HG02981 (cell line): ENCODE measurements around the gene MYRF.

ENCODE experiments used
- ATAC-seq: cut with Tn5 transposase; IDR thresholded peaks from one replicate; pipeline ENCODE4 v1.9.1; 2021; ENCODE audit warnings: mild to moderate bottlenecking, moderate library complexity; ENCODE audit not compliant: unreplicated experiment

Gene MYRF

DNA sequence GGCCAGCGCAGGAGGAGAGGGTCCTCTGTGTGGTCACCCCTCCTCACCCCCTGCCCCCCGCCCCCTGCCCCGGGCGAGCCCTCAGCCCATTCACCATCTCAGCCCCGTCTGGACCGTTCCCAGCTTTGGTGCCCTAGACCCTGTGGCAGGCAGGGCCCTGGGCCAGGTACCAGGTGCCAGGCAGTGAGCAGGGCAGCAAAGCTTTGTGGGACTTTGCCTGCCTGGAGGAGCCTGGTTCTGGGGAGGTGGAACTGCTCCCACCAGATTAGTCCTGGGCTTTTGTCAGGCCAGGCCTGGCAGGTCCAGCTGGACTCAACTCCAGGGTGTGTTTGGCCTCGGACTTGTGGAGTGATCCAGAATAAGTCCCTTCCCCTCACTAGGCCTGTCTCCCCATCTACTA is 13.7 kb upstream of the MYRF start:
- no peak for ATAC-seq

DNA sequence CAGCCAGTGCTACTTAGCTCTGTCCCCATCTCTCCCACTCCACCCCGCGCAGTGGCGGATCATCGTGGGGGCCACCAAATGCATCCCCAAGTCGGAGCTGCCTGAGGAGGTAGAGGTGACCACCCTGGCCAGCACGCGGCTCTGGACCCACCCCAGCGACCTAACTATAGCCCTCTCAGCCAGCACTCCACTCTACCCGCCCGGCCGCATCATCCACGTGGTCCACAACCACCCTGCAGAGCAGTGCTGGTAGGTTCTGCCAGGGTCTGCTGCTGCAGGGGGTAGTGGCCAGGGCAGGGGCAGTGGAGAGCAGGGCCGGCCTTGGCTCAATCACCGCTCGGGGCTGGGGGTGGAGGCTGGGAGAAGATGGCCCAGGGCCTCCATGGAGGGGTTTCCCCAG is 13.0 kb upstream of the MYRF start:
- ATAC-seq, result no peak

DNA sequence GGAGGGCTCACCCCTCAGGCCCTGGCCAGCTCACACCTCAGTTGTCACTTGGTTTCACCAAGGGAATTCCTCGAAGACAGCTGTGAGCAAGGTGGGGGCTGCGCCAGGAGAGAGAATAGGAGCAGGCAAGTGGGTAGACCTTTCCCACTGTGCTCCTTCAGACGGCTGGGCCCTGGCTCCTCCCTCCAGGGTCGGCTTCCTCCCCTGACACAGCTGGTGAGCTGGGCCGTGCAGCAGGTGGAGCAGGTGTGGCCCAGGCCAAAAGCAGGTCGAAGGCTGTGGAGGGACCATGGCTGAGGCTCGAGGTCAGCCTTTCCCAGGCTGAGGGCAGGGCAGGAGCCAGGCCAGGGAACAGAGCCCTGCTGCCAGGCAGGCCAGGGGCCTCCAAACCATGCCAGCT is 12.5 kb upstream of the MYRF start:
- ATAC-seq, result no peak

DNA sequence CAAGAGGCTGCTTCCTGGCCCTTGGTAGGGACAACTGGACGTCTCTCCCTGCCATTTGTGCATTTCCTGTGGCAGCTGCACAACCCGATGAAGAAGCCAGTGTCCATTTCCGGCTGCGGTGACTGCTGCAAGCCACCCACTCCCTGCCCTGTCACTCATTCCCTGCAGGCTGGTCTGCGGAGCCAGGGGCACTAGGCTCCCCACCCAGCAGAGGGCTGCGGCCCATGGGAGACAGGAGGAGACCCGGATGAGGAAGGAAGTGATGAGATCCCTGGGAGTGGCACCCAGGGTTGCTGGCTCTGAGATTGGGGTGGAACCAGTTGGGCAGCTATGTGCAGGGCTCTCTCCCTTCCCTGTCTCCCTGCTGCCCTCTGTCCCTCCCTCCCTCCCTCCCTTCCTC is 10.0 kb upstream of the MYRF start:
- ATAC-seq, result no peak

DNA sequence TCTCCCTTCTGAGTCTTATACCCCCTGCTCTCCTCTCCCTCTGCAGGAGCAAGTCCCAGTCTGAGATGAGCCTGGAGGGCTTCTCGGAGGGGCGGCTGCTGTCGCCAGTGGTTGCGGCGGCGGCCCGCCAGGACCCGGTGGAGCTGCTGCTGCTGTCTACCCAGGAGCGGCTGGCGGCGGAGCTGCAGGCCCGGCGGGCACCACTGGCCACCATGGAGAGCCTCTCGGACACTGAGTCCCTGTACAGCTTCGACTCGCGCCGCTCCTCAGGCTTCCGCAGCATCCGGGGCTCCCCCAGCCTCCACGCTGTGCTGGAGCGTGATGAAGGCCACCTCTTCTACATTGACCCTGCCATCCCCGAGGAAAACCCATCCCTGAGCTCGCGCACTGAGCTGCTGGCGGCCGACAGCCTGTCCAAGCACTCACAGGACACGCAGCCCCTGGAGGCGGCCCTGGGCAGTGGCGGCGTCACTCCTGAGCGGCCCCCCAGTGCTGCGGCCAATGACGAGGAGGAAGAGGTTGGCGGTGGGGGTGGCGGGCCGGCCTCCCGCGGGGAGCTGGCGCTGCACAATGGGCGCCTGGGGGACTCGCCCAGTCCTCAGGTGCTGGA is 8.8 kb upstream of the MYRF start:
- no peak for ATAC-seq

DNA sequence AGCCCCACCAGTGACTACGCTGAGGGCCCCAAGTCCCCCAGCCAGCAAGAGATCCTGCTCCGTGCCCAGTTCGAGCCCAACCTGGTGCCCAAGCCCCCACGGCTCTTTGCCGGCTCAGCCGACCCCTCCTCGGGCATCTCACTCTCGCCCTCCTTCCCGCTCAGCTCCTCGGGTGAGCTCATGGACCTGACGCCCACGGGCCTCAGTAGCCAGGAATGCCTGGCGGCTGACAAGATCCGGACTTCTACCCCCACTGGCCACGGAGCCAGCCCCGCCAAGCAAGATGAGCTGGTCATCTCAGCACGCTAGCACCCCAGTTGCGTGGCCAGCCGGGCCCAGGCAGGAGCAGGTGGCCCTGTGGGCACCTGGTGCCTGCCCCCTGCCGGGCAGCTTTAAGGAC is 8.3 kb upstream of the MYRF start:
- ATAC-seq, result no peak

DNA sequence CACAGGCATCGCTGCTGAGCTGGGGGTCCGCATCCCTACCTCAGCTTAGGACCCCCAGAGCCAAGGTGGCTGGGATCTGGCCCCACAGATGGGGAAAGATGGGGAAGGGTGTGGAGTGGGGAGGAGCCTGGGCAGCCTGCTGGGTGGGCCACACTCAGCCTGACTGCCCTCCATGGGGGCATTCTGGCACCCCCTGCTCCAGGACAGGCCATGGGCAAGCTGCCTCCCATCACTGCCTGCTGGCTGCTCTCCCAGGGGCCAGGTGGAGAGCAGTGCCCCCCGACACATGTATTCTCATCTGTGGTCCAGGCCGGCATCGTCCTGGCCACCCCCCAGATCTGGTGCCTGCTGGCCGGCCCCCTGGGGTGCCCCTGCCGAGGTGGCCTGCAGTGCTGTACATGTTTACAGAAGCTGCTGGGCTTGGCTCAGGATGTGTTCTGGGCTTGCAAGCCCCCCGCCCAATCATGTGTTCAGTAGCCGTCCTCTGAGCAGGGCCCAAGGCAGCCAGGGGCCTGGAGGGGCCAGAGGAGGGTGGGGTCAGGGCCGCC is 7.8 kb upstream of the MYRF start:
- ATAC-seq, result no peak

DNA sequence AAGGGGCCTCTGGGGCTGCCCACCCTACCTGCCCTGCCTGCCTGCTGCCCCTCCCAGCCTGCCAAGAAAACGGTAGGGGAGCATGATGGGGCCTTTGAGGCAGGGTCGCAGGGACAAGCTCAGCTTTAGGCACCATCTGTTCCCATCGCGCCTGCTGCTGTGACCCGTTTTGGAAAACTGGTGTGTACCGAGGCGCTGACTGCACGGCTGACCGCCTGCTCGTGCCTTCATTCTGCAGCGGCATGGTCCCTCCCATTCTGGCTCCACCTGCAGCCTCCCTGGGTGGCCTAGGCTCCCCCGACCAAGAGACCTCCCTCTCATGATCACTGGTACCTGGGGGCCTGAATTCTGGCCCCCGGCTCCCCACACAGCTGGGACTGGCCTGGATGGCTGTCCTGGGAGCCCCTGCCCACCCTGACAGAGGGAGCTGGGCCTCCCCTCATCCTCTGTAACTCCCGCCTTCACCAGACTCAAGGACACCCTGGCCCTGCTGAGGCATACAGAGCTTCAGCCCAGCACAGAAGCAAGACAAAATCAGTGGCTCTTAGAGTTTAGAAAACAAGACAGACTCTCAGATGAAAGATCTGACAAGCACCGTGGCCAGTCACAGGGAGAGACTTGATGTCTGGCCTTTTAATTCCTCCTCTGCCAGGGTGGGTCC is 6.5 kb upstream of the MYRF start:
- ATAC-seq, result no peak

DNA sequence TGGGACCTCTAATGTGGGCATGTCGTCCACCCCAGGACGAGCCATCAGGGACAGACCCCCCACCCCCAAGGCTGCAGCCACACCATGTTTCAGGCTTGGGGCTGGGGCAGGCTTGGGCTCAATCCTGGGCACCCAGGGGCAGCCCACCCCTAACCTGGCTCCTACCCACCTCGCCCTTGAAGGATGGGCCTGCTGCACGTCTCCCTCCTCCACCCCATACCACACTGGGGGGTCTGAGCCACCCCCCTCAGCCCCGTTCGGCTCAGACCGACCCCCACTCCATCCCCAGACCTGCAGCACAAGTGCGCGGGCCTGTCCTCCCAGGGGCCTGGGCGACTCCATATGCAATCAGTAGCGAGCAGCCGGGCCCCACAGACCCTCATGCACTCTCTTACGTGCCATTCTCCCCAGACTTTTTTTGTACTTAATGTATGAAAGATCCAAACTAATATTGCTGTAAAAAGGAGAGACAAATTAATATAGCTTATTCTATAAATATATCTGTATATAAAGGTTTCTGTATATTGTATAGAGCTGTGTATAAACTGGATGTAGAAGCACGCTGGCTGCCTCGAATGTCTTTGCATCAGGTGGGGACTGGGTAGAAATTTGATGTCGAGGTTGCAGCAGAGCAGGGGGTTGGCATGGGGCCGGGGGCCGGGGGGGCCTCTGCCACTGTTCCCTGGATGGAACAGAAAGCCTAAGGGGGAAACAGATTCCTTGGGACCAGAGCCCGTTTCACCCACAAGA is 5.8 kb upstream of the MYRF start:
- ATAC-seq, result no peak

DNA sequence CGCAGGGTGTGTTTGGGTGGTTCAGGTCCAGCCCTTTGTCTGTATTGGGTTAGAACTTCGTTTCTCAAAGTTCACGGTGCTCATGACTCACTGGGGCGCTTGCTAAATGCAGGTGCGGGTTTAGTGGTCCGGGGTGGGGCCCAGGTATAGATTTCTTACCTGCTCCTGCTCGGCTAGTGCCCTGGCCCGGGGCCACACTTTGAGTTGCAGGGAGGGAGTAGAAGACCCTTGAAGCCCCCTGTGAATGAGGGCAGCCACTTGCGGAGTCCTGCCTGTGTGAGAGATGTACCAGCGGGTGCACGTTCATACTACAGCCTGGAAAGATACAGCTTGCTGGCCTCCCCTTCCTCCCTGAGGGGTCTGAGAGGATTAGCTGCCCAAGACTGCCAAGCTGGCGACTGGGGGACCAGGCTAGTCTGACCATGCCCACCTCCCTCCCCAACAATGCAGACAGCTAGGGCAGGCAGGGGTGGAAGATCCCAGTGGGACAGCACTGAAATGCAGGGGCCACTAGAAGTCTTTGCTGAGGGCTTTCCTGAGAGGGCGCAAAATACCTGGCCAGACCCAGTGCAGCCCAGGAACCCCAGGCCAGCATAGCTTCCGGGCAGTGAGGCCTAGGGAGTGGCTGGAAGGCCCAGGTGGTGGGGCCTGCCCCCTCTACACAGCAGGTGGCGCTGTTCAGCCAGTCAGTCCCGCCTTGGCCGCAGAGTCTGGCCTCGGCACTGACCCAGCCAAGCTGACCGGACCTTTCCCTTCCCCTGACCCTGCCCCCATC is 5.1 kb upstream of the MYRF start:
- peak; percentile 48 for ATAC-seq

DNA sequence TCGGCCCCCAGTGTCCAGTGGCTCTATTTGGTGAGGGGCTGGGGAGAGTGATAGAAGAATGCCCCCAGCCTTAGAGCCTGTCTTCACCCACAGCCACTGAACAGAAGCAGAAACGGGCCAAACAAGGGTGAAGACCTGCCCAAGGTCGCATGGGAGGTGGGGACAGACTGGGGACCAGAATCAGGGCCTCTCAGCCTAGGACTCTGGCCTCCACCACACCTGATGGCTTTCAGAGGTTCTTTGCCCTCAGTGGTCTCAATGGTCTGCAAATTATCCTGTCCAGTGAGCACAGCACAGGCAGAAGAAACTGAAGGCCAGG is 4.5 kb upstream of the MYRF start:
- ATAC-seq, result no peak

DNA sequence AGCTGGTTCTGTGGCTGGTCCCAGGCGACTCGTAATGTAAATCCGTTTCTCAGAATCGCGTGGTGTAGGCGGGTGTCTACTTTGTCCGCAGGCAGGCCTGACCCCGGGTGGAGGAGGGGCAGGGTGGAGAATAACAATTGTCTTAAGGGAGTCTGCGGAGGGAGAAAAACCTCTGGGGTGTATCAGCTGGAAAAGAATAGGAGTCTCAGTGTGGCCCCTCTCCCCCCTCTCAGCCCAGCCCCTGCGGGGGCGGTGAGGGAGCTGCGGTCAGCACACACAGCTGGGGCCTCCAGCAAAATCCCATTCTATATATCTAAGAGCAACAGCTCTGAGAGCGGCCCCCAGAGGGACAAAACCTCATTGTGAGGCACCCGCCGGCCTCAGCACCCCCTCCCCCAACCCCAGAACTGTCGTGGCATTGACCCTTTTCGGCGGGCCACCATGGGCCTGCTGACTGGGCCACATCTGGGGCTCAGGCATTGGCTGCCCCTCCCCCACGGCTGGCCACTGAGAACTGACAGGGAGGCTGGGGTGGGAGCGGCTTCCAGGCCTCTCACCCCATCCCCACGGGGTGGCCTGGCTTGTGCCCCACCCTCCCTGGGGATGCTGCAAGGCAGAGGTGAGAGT is 2.7 kb upstream of the MYRF start:
- no peak for ATAC-seq

DNA sequence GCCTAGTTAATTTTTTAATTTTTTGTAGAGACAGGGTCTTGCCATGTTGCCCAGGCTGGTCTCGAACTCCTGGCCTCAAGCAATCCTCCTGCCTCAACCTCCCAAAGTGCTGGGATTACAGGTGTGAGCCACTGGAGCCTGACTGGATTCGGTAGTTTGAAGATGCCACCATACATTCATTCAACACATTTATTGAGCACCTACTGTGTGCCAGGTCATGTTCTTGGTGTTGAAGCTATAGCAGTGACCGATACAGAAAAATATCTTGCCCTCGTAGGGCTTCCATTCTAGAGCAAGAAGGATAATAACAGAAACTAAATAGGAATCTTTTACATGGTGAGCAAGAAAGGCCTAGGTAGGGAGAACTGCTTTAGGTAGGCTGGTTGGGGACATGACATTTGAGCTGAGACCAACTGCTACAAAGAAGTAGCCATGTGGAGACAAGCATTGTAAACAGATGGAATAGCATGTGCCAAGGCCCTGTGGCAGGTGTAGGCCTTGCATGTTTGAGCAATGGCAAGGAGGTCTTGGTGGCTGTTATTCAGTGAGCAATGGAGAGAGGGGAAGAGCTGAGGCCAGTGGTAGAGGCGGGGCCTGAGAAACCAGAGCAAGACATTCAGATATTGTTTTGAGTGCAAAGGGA is 1.7 kb upstream of the MYRF start:
- no peak for ATAC-seq

DNA sequence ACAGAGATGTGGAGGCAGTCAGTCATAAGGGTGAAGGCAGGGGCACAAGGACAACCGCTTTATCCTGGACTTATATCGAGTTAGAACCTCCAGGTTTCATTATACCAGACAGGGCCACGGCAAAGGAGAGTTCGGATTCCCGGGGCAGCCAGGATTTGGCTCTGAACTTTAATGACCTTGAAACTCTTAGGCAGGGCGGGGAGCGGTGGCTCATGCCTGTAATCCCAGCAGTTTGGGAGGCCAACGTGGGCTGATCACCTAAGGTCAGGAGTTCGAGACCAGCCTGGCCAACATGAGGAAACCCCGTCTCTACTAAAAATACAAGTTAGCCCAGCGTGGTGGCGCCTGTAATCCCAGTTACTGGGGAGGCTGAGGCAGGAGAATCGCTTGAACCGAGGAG is 1.1 kb upstream of the MYRF start:
- ATAC-seq, result no peak

DNA sequence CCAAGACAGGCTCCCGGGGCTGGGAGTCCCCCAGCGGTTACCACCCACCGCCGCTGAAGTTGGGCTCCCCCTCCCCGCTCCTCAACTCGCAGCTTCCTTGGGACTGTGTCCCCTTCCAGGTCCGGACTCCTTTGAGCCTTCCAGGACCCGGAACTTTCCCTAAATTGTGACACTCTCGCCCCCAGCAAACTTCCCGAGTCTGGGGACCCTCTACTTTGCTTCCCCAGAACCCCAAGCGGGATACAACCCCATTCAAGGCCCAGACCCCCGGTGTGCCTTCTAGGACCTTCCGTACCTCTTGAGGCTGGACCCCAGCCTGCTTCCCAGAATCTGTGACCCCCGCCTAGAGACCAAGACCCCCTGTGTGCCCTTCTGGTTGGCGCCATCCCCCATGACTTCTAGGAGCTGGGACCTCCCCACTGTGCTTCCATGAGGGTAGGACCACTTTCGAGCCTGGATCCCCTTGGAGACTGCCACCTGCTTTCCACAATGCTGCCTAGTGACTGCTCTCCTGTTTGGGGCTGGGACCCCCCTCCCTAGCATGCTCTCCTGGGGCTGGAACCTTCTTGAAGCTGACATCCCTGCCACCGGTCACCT is 587 bp downstream of the MYRF start:
- ATAC-seq, result no peak

DNA sequence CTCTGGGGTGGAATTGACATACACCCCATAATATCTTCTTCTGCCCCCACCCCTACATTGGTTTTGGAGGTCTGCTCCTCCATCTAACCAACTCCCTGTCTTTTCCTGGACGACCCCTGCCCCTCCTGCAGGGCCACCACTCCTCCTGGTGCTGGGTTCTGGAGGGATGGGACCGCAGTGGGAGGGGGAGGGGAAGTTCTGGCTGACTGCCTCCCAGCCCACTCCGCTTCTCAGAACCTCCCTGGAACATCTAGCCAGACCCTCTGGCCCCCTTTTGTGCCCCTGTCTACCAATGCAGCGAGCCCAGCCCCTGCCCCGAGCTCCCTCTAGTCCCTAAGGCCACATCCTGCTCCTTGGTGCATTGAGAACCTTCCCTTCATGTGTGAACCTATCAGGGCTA is 1.2 kb downstream of the MYRF start:
- ATAC-seq, result no peak

DNA sequence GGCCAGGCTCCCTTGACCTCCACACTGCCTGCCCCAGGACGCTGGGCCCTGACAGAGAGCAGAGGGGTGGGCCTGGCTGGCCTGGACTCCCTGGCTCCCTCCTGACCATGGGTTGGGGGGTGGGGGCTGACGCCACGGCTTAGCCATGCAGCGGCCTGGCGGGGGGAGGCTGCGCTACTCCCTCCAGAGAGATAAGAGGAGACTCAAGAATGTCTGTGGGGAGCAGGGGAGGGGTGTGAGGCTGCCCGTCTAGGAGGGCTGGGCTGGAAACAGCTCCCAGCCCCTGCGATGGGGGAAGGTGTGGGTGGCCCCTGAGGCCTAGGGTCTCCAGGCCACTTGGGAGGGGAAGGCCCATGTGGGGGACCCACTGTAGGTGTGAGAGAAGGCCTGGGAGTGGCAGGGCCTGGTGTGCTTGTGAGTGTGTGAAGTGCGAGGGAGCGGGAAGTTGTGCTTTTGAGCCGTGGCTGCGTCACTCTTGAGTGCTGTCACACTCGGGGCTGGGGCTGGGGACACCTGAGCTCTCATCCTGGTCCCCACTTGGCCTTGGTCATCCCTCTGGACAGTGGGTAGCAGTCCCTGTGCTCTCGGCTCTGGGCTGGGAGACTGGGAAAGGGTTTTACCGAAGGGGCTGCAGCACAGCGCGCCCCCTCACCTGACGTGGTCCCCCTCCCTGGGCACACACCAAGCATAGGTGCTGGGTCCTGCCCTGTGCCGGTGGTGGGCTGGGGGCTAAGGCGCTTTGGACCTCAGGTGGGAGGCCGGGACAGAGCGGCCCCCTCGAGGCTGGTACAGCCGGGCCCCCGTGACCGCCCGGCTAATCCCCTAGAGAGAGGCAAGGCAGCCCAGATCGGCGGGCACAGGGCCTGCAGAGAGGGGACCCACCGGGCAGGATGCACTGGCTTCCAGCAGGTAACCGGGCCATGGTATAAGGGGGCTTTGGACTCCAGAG is 2.4 kb downstream of the MYRF start:
- ATAC-seq, result no peak

DNA sequence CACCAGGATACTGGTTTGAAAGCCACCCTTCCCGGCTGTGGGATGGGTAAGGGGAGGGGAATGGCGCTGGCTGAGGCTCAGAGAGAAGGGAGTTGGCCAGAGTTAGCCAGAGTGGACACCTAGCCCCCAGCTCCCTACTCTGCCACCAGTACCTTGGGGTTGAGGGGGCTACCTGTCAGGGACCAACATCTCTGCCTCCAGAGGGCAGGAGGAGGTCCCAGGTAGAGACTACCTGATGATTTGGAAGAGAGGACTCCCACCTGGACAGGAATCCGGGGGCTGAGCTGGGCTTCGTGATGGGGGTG is 3.7 kb downstream of the MYRF start:
- ATAC-seq, result no peak

DNA sequence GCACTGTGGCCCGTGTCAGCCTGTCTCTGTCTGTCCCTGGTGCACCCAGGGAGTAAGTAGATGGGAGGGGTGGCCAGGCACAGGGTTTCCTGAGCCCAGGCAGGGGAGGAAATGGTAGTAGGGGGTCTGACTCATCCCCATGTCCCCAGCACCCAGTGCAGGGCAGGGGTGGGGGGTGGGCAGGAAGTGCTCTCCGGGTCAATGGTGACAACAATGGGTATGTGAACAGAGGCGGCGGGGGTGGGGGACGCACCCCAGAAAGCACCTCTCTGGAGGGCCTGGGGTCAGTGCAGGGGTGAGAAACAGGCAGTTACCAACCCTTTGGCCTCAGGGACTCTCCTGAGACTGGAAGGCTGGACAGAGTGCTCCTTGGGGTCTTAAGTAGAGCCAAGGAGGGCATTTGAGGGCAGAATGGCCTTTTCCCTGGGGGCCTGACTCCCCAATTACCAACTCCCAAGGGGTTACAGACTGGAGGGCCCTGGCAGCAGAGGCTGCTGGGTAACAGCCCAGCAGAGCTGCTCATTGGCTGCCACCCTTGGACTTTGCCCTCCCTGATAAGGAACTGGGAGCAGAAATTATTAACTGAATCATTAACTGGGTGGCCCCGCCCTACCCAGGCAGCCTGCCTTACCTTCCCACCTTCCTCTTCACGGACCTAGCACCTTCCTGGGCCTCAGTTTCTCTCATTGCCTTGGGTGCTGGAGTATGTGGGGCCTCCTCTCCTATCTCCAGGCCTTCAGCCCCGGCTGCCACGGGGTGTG is 4.2 kb downstream of the MYRF start:
- ATAC-seq, result no peak
